Fibroblast of villous mesenchyme (primary cell): ENCODE measurements around the gene IRF5. TPM values are rescaled to one million over a fixed set of nuclear protein-coding genes. Genes with fewer than 3 reads are reported as not detected.

Experiments used
- DNase-seq: peaks from one replicate; pipeline ENCODE4 v3.0.0-alpha.2; 2010; ENCODE audit warnings: low read depth
- H3K4me3 ChIP-seq: 2 replicates; pipeline ENCODE4 v1.5.1; 2011; ENCODE audit warnings: low read depth, mild to moderate bottlenecking, low read length
- CTCF ChIP-seq: IDR thresholded peaks from 2 replicates; pipeline ENCODE4 v1.5.1; 2012; ENCODE audit warnings: low read depth, mild to moderate bottlenecking, low read length; ENCODE audit not compliant: insufficient read depth
- total RNA-seq: library from RNA; depleted of rRNA; stranded (reverse); fragments of >200 nt; gene quantifications from 2 replicates; pipeline ENCODE4 v1.2.3, GENCODE V29; 2012

IRF5 gene
- total RNA-seq, 1 donor = under 0.01 TPM

GRCh38 chr7:128923411-128923800, 14.3 kb upstream of the IRF5 start:
- DNase-seq = no peak
- no peak overlapping the region for H3K4me3 ChIP-seq
- TF ChIP-seq CTCF = no peak

- no peak for DNase-seq
- no peak for TF ChIP-seq CTCF
Measured at GRCh38 chr7:128924707-128925588, 12.8 kb upstream of the IRF5 start.

GRCh38 chr7:128928159-128928813, 9.4 kb upstream of the IRF5 start:
- no peak for DNase-seq
- no peak overlapping the region for H3K4me3 ChIP-seq
- no peak for TF ChIP-seq CTCF

More at GRCh38 chr7:128924707-128925588, 12.8 kb upstream of the IRF5 start:
- H3K4me3 ChIP-seq = no peak overlapping the region

GRCh38 chr7:128928882-128929788, 8.6 kb upstream of the IRF5 start:
- no peak for TF ChIP-seq CTCF
- H3K4me3 ChIP-seq = no peak overlapping the region
- no peak for DNase-seq

- TF ChIP-seq CTCF = no peak
- no peak for DNase-seq
- H3K4me3 ChIP-seq = no peak overlapping the region
Measured at GRCh38 chr7:128931190-128931798, 6.4 kb upstream of the IRF5 start.
